ENCODE results near the gene PTPRN.

Gene PTPRN

DNA sequence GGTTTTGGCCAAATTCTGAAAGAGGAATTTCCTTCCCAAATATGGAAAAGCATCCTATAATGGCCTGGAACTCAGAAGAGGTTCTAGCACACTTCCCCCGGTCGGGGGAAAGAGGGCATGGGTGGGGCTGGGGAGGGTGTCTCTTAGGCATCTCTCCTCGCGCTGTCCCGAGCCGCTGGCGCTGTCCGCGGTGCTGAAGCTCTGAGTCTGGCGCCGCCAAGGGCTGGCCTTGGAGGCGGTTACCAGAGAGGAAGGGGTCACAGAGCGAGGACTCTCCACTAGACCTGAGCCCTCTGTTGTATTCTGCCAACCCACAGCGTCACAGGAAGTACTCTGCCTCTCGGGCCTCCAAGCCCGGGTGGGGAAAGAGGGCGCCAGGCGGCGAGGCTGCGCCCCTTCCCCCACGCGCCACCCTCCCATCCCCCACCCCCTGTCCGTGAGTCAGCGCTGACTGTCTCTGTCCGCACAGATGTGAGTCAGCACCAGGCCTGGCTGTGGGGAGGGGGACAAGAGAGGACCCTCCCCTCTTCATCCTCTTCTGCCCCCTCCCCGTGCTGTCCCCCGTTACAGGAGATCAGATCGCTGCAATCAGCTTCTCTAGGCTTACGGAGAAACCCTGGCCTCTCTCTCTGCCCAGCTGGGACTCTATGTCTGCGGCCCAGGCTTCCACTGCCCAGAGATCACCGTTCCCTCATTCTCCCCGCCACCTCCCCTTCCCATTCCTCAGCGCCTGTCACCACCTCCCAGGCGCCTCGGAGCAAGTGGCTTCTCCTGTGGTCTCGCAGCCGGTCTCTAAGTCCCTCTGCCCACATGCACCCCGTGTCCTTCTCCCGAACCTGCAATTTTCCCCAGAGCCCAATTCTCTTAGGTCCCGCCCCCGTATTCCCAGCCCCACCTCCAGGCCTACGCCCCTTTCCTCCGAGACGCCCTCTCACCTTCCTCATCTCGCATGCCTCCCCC, 779 bp downstream of the PTPRN start:
- peak in 11 of 56 donors; percentile 18 to 58 (median 39) for DNase-seq

DNA sequence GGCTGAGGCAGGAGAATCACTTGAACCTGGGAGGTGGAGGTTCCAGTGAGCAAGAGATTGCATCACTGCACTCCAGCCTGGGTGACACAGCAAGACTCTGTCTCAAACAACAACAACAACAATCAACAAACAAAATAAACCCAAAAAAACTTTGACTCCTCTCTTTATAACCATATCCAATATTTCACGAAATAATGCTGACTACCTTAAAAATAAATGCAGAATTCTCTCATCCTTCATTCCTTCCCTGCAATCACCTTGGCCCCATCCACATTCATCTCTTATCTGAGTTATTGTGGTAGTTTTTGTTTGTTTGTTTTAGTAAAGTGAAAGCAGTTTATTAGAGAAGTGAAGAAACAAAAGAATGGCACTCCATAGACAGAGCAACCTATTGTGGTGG, 3.2 kb downstream of the PTPRN start:
- DNase-seq, result no peak

DNA sequence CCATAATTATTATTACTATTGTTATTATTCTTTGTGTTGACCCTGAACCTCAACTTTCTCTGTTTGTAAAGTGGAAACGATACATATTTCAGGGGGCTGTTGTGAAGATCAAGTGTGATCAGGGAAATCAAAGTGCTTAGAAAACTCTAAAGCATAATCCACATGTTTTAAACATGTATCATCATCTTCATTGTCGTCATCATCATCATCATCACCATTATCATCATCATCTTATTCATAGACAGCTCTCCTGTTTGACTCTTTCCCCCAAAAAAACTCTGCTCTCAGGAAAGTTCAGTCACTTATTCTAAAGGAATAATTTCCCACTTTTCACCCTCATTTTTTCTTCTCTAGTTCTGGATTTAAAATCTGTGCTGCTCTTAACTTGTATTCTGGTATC, 5.0 kb downstream of the PTPRN start:
- DNase-seq, result no peak

DNA sequence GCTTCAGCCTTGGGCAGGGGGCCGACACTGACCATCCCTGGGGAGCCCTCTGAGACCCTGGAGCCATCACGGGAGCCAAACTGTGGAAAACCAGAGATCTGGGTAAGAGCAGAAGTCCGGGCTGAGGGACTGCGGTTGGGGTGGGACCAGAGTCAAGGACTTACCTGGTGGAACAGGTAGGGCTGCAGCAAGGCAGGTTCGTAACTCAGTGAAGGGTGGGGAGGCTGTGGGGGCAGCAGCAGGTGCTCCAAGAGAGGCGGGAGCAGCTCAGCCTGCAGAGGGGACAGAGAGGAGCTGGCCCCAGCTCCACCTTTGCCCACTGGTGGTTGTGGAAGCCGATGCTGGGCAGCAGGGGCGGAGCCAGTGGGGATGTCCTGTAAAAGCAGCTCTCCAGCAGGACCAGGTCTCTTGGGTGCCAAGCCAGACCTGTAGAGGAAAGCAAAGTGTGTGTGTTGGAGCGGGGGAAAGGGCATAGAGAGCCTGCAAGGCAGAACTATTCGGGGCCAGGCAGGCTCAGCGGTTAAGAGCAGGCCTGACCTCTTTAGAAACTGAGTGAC, 6.7 kb downstream of the PTPRN start:
- DNase-seq, result no peak

DNA sequence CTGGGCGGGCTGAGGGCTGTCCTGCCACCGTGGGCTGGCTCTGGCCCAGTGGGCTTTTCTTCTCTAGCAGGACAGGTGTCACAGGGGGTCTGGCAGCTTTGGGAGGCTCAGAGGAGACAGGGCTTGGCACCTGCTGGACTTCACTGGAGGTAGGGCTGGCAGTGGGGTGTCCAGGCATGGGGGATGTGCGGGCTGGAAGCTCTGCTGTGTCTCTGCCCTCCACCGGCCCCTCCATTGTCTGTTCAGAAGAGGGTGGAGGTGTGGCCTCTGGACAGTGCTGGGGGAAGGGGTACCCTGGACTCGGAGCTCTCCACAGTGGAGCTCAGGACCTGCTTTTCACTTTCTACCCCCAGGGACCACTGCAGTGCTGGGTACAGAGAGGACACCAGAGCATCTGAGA, 9.2 kb downstream of the PTPRN start:
- DNase-seq, result no peak

DNA sequence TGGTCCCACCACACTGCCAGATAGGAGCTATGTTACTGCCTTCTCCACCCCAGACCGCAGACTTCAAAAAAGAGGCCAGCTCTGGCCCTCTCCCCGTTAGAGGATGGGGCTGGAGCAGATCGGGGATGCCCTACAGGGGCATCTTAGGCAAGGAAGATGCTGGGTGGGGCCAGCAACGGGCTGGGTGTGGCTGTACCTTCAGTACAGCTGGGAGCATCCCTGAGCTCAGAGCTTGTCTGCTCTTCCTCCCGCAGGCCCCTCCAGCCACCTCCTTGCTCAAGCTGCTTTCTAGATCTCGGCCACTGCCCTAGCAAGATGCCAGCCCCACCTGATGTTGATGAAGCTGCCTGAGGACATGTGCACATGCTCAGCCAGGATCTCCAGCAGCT, 9.8 kb downstream of the PTPRN start:
- DNase-seq, result no peak

DNA sequence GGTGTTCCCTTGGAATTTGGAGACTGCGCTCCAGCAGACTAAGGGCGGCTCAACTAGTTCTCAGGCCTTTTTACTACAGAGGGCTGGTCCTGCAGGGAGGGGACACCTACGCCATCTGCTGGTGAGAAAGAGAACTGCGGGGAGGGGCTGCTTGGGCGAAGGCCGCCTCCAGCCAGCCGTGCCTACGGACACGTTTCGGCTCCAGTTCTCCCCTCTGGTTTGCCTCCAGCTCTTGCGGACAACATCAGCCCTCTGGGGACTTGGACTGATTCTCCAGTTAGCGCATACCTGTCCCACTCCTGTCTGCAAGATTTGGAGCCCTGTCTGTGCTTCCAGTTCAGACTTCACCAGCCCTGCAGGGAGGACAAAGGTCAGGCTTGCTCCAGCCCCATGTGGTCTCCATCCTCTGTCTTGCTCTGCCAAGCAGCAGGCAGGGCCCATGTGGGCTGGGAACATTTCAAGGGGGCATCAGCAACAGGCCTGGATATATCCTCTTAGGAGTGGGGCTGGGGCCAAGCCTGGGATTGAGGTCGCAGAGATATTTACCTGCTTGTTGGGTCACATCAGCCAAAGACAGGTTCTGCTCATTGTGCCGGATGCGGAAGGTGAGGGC, 10.3 kb downstream of the PTPRN start:
- peak in 54 of 56 donors; percentile 23 to 92 (median 74) for DNase-seq

DNA sequence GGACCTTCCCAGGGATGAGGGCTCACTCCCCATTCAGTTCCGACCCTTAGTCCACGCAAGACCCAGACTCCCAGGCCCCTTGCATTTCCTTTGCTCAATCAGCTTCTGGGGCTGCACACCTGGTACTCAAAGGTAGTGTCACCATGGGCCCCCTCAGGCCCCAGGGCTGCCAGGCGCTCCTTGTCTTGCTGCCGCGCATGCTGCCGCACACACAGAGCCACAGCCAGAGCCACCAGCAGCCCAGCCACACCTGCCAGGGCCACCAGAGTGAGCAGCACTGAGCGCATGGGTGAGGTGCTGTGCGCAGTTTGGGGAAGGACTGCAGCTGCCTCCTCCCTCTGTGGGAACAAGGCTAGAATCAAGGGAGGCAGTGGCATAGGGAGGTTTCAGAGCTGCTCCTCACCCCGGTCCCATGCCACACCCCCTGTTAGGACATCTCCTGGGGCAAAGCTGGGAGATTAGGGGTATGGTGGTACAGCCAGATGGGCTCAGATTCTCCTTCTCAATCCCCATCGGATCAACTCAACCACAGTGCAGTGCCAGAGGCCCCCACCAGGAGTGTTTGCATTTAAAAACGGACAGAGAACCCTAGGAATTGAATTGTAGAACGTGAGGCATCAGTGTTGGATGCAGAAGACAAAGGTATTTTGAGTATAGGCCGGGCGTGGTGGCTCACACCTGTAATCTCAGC, 11.3 kb downstream of the PTPRN start:
- no peak for DNase-seq

DNA sequence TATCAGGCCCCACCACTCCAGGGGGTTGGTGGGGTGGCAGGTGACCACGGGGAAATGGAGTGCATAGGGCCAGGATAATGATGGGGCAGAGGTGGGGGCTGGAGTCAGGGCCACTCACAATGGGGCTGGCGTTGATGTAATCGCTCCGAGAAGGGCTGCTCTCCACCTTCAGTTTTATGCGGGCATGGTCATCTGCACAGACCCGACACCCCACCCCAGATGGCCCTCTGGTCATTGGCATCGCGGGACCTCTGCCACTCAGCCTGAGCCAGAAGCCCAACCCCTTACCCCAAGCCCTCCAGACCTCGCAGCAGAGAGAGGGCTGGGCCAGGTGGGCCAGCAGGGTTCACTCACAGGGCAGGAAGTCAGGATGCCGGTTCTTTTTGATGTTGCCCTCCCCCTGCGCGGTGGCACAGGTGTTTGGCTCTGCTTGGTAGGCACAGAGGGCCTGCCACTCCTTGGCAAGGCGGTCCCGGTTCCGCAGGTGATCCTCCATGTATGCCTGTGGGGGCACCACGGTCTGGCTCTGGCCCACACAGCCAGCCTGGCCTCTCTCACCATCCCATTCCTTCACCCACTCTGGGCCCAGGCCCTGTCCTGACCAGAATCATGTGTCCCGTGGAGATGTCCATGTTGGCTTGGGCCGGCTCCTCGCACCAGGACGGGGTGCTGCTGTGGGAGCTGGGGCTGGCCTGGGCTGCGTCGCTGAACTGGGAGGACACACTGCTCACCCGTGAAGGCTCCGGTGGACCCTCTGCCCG, 12.4 kb downstream of the PTPRN start:
- DNase-seq, result no peak

DNA sequence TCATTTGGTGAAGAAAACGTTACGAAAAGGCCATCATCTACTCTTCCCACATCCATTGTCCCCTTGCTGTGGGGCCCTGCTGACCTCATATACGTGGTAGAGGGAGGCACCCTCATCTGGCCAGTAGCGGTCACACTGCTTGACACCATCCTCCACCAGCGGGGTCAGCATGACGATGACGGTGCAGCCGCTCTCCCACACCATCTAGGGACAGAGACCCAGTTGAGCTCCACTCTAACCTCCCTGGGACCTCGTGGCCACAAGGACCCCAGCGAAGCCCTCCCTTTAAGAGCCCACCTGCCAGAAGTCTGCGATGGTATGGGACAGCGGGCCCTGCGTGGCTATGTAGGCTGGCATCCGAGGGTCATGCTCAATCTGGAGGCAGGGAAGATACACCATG, 13.1 kb downstream of the PTPRN start:
- no peak for DNase-seq

DNA sequence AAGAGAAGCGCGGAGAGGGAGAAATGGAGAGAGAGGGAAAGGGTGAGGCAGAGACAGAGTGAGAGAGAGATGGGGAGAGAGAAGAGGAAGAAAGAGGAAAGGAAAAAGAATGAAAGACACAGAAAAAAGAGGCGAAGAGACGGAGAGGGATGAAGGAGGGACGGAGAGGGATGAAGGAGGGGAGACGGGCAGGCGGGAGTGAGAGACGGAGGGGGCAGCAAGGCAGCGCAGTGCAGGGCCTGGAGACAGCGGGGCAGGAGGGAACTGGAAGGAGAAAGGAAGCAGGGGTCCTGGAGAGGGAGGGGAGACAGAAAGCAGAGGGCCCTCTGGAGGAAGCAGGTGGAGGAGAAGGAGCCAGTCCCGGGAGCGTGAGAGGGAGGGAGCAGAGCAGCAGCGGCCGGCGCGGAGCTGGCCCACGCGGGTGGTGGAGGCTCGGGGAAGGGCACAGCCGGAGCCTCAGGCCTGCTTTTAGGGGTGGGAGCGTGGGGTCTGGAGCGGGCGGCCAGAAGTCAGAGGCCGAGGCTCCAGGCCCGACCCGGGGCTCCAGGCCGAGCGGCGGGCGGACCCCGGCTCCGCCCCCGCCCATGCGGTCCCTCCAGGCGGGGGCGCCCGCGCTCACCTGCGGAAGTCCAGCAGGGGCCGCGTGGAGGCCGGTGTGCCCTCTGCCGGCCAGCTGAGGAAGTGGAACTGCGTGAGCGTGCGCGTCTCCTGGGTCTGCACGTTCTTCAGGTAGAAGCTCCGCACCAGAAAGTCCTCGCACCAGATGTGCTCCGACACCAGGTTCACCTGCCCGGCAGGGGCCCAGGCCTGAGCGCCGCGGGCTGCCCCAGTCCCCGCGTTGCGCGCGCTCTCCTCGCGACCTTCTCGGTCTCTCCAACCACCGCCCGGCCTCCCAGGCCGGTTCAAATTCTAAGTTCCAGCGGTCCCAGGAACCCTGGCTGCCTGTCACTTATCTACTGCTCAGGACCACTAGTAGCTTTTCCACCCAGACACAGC, 14.5 kb downstream of the PTPRN start:
- DNase-seq, result peak in 51 of 56 donors; percentile 21 to 89 (median 65)

DNA sequence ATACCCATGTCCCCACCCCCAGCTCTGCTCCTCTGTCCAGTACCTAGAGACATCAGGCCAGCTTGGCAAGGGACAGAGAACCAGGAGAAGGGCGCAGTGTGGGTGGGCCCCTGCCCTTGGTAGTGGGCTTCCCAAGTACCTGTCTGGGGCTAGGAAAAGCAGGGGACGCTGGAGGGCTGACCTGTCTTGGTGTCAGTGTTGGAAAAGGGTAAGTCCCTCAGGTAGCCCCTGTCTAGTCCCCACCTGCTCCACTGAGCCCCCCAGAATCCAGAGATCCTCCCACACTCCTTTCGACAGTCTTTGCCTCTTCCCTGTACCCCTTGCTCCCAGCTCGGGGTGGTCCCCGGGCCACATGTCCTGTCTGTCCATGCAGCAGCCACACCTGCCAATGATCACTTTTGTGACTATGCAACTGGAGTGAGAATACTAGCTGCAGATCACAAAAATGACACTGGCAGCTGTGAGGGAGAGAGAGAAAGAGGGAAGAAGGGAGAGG, 15.4 kb downstream of the PTPRN start:
- no peak for DNase-seq

DNA sequence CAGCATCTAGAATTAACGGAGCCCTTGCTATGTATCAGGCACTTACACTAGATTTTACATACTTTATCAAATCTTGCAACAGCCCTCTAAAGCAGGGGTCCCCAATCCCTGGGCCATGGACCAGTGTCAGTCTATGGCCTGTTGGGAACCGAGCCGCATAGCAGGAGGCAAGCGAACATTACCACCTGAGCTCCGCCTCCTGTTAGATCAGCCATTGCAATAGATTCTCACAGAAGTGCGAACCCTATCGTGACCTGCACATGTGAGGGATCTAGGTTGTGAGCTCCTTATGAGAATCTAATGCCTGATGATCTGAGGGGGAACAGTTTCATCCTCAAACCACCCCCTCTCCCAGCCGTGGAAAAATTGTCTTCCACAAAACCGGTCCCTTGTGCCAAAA, 16.6 kb downstream of the PTPRN start:
- no peak for DNase-seq

DNA sequence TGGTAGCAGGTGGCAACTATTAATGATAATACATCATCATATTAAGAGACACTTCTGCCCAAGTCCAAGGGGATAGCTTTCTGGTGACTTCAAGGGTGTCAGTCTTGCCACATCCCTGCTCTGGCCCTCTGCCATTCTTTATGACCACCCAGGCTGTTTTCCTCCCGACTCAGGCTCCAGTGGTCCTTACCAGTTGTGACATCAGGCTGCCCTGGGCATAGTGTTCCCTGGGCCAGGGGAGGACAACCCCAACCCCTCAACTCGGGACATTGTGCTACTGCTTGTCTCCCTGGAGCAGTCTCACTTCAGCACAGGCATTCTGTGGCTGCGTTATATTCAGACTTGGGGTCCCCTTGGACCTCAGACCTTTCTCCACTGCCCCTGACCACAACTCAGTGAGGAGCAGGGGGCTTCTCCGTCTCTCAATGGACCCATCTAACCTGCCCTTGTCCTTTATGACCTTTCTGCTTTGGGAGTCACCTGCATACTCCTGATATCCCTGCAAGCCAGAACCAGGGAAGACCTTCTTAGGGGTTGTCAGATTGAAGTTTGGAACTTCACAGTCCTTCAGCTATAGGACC, 17.2 kb downstream of the PTPRN start:
- no peak for DNase-seq

DNA sequence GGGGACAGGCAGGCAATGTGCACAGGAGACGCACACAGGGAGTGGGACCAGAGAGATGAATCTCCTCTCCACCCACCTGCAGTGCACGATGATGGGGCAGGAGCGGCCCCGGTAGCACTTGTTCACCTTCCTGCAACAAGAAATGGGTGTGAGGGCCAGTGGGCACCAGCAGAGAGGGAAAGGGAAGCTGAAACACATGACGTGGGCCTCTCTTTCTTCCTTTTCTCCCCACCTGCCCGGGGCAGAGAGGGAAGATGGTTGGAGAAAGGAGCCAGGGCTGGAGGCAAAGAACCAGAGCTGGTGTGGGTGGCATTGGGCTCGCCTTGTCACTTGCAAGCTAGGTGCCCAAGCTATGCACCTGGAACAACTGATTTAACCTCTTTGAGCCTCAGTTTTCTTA, 17.8 kb downstream of the PTPRN start:
- no peak for DNase-seq

DNA sequence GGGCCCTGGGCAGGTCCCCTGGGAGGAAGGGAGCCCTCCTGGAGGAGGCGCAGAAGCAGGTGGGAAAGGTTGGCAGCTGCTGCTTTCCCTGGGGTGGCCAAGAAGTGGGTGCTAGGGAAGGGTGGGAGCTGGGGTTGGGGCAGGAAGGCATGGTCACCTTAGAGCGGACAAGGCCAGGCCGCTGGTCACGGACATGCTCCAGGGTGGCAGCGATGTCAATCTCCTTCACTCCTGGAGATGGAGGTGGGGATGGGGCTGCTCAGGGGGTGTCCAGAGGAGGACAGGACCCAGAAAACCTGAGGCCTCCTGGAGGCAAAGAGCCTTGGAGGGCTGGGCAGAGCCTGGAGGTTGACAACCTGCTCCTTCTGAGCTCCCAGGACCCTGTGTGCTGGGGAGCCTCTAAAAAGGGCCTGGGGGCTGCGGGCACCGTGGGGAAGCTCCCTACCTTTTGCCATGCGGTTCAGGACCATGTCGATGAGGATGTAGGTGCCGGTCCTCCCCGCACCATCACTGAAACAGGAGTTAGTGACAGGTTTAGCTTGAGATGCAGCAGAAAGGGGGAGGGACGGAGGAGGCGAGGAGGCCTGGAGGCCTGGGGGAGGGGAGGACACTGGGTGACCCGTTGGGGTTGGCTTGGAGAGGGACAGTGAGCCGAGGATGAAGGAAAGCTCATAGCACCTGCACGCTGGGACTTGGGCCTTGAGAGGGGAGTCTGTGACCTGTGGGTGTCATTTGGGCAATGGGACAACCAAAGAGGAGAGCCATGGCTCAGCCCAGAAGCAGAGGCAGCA, 18.6 kb downstream of the PTPRN start:
- DNase-seq, result no peak

DNA sequence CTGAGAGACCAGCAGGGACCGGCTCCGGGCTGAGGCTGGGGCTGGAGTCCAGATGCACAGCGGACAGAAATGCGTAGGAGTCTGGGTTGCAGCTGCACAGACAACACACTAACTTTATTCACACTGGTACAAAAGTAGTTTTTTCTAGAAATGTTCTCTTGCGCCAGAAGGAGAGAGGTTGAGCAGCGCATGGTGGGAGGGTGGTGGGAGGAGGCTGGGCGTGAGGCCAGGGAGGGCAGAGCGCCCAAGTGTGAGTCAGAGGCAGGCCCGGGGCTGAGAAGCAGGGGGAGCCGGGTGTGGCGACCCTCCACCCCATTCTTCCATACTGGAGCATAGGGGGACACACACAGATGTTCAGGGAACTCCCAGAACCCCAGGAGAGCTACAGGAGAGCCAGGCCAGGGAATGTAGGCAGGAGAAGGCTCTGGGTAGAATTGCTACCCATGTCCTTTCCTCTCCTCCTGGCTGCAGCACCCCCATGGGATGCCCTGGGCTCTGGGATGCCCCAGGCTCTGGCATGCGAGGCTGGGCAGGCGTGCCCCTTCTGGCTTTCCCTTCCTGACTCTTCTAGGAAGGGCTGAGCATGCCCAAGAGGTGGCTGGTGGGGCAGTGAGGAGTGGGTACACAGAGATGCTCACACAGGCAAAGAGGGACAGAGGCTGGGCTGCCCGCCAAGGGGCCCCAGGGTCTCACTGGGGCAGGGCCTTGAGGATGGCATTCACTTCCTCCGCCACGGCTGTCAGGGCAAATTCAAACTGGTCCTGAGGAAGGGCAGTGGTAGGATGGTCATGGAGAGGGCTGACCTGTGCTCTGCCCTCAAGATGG, 19.5 kb downstream of the PTPRN start:
- DNase-seq, result peak in 54 of 56 donors; percentile 28 to 95 (median 81)

DNA sequence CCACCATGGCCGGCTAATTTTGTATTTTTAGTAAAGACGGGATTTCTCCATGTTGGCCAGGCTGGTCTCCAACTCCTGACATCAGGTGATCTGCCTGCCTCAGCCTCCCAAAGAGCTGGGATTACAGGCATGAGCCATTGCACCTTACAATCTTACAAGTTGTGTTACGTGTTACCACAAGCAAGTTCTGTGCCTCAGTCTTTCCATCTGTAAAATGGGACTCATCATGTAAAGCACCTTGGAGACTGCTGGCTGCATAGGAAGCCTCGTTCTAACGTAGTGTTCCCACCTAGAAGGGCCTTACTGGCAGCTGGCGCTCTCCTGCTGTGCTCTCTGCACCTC, 20.0 kb downstream of the PTPRN start:
- no peak for DNase-seq
